Right forelimb (tissue), 1 donor: ENCODE data around the gene LCN6.
"Not testable (repeated sequence)": the region's sequence is repeated elsewhere in the genome, so short reads cannot be mapped to it uniquely, and the experiment has no call there.

Experiments used
- DNase-seq: peaks from one replicate; pipeline ENCODE4 v3.0.0-alpha.2; 2018

LCN6 gene

DNA sequence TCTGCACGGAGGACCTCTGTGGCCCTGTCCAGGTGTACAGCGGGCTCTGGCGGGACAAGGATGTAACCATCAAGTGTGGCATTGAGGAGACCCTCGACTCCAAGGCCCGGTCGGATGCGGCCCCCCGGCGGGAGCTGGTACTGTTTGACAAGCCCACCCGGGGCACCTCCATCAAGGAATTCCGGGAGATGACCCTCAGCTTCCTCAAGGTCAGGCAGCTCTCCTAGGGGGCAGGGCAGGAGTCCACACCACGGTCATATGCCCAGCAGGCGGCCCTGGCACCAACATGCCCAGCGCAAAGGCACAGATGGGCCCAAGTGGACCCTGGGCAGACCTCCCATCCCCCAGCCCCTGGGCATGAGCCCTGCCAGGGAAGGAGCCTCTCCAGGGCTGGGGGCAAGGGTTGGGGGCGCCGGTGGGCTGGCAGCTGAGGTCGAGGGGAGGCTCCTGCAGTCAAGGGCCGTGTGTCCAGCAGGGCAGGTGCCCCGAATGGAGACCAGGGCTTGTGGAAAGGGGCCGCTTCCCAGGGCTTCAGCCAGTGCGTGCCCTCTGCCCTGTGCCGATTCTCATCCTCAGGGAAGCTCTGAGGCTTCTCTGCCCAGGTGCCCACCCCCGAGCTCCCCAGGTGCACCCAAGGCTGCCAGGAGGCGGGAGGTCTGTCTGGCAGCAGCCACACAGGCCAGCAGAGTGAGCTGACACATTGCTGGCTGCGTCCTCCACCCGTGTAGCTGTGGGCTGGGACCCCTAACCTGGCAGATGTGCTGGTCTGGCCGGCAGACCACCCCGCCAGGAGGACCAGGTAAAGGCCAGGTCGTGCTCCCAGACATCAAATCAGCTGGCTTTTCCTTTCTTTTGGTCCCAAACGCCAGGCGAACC, 26.0 kb downstream of the LCN6 start:
- no peak for DNase-seq

DNA sequence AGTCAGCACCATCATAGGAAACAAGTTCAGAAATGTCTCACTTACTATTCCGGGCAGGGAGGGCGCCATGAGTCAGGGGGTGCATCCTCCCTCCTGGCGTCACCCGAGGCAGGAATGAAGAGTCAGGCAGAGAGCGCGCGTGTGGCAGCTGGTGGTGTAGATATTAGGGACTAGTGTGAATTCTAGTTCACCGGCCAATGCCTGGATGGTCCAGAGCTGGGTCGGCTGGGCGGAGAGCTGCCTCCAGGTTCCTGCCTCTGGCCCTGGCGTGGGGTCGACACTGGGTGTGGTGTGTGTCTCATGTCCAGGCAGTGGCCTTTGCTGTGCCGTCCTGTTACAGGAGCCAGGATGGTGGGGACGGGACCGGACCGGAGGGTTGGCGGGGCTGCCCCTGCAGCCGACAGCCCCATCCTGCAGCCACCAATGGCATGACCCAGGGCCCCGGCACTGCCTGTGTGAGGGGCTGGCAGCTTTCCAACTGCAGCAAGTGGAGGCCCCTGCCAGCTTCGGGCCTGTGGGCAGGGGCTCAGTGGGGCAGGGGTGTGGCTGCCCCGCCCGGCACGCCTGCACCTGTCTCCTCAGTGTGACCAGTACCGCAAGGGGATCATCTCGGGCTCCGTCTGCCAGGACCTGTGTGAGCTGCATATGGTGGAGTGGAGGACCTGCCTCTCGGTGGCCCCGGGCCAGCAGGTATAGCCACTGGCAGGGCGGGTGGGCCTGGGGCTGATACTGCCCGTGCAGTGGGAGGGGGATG, 26.8 kb downstream of the LCN6 start:
- DNase-seq, result no peak

DNA sequence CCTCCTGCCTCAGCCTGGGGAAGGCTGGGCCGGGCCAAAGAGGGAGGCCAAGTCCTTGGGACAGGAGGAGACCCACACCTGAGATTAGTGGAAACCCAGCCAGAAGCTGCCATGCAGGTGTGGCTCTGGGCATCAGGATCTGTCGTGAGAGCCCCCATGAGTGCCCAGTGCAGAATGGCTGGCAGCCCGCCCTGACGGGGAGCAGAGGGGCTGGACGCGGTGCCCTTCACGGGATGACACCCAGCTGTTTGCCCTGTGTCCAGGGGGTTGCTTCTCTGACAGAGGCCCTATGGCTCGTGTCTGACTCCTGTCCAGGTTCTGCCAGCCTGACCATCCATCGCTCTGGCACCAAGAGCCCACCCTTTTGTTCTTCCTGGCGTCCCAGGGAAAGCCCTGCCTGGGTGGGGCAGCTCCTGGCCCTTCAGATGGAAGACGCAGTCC, 27.4 kb downstream of the LCN6 start:
- DNase-seq, result no peak

DNA sequence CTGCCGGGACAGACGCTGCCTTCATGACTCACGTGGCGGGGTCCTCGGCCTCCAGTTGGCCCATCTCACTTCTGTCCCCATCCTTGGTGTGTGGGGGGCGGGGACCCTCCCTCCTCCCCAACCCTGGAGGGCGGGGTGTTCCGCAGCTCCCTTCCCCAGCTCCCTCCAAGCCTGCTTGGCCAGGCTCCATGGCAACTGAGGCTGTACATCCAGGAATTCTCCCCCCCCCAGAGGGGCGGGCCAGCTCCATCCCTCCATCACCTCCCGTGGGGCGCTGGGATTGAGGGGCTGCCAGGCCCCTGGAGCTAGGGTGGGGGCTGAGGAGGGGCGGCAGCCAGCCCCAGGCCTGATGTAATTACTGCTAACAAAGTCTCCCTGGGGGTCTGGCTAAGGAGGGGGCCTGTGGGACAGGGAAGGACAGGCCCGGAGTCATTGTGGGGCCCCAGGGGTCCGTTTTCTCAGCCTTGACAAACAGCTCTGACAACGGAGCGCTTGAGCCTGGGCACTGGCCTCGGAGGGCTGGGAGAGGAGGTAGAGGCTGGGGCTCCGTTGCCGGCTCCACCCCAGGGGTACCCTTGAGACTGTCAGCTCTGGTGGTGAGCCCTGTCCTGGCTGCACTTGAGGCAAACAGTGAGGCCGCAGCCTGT, 28.0 kb downstream of the LCN6 start:
- peak; percentile 78 for DNase-seq

DNA sequence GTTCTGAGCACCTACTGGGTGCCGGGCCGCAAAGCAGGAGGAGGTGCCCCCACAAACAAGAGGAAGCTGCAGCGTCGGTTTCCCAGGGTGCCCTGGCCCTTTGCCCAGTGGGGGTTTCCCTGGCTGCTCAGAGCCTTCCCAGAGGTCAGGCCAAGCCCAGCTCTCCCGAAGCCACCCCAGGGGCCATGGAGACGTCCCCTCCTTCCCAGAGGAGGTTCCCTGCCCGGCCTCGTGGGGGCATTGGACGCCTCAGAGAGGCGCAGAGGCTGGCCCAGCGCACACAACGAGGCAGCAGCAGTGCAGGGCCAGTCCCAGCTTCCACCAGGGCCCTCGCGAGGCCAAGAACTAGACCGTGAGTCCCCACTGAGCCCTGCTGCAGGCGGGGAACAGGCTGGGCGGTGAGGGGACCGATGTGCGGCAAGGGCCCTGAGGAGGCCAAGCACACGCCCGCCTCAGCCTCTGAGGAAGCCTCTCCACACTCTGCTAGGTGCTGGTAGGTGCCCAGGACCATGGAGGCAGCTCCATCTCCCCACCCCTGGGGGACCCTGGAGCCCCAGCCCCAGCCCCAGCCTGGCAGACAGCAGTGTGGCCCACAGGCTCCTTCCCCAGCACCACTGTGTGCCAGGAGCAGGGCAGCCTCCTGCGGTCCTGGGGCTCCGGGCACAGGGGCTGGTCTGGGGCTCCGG, 29.0 kb downstream of the LCN6 start:
- DNase-seq, result no peak

DNA sequence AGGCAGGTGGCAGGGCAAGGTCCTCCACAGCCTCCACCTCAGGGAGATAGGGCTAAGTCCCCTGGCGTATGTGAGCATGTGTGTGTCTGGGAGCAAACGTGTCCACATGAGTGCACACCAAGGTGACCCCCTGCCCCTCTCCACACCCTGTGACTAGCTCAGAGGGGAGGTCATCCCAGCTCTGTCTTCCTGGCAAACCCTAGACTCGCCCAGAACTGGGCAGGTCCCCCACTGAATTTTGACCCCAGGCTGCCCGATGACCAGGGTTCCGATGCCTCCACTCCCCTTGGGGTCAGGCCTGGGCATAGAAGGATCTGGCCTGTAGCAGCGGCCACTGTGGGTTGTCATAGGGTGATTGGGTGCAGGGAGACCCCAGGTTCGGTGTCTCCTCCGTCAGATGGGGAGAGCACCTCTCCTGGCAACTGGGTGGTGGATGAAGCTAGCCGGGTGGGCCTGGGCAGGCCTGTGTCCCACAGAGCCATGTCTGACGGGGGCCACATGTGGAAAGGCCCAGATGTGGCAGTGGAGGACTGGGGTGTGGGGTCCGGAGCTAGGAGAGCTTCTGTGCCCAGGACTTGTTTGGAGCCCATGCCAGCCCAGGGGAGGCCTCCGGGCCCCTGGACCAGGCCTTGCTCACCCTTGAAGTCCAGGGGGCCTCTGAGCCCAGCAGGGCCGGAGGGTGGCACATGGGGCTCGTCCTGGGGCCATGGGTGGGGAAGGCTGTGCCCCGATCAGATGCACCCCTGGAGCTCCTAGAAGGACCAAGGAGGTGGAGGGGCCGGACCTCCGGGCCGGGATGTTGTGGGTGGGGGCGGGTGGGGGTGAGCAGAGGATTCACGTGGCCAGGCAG, 29.8 kb downstream of the LCN6 start:
- DNase-seq, result no peak

DNA sequence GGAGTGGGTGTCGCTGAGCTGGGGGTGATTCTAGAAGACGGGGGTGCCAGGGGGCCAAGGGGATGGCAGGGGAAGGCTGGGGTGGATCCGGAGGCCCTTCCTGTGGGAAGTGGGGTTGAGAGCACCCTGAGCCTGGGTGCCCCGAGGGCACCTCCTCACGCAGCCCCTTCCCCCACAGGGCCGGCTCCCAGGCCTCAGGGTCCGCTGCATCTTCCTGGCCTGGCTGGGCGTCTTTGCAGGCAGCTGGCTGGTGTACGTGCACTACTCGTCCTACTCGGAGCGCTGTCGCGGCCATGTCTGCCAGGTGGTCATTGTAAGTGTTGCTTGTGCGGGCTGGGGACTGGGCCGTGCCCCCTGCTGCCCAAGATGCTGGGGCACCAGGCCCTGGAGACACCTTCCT, 30.9 kb downstream of the LCN6 start:
- DNase-seq, result no peak

DNA sequence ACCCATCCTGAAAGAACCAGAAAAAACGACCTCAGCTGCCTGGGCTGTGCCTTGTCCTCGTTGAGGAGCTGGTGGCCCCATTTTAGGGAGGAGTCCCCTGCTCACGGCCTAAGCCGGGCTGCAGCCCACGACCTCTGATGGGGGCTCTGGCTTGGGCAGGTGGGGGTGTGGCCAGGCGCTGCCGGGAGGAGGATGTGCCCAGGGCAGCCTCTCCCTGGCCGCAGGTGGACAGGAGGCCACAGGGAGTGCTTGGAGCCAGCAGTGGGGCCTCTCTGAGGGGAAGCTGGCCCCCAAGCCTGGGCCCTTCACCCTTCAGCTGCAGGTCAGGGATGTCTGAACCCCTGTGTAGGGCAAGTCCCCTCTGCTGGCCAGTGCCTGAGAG, 33.4 kb downstream of the LCN6 start:
- DNase-seq, result no peak

DNA sequence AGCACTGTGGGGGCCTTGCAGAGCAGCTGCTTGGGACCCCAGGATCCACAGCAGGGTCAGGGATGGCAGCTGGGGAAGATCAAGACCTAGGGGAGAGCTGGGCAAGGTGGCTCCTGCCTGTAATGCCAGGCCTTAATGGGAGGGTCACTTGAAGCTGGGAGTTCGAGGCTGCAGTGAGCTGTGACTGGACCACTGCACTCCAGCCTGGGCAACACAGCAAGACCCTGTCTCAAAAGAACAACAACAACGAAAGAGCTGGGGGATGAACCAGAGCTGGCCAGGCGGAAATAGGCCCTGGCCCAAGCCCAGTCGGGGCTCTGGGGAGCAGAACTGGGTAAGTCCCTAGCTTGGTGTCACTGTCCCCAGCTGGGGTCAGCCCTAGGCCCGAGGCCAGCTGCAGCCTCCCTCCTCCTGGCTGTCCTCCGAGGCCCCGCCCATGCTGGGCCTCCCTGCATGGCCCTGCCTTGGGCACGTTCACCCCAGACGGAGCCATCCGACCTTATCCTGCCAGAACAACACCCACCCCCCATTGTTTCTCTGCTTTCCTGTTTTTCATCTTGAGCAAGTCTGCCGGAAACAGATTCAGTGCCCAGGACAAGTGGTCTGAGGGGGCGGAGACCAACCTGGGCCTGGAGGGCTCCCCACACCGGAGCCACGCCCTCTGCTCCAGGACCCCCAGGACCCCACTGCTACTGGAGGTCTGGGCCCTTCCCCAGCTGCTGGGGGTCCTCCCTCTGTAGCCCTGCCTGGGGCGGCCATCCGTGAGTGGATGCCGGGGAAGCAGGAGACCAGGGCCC, 34.0 kb downstream of the LCN6 start:
- DNase-seq, result no peak

DNA sequence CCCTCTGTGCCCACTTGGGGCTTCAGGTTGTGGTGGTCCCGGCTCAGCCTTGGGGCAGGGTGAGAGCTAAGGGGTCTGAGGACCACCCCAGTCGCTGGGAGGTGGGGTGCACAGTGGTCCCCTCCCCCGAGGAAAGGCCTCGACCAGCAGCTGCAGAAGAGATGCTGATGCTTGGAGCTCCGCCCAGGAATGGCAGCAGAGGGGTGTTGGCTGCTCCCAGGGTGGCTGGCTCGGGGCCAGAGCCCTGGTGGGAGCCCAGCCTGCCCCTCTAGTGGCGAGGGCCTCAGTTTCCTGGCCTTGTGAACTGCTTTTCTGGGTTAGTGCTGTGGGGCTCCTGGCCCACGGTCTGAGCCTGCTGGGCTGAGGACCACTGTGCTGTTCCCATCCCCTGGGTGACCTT, 34.8 kb downstream of the LCN6 start:
- DNase-seq, result no peak

DNA sequence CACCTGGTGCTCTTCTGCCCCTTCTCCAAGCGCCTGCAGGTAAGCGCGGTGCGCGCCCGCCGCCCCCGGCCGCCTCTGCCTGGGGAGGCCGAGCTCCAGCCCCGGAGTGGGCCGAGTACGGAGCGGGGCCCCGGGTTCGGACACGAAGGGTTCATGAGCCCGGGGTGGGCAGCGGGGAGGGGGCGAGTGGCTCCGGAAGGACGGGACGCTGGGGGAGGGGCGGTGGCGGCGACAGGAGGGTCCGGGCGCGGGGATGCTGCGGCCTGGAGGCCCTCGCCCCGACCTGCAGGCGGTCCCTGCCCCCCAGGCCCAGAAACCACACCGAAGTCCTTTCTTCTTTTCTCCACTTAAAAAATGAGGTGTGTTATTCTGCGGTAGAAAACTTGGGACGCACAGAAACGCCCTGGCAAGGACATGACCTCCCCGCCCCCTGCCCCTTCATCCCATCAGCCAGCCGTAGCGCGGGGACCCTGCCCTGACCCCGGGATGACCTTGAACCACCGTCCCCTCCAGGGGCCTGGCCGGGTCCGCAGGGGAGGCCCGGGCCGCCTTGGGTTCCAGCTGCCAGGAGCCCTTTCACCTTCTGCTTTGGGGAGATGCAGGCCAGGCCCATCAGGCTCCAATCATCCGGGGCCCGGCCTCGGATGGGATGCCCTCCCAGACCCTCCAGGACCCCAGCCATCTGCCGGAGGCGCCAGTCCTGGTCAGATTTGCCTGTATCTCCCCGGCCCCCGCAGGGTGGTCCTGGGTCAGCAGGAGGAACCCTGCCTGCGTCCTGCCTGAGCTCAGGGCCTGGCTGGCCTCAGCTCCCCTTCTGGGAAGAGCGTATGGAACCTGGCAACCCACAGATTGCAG, 35.4 kb downstream of the LCN6 start:
- DNase-seq, result no peak

DNA sequence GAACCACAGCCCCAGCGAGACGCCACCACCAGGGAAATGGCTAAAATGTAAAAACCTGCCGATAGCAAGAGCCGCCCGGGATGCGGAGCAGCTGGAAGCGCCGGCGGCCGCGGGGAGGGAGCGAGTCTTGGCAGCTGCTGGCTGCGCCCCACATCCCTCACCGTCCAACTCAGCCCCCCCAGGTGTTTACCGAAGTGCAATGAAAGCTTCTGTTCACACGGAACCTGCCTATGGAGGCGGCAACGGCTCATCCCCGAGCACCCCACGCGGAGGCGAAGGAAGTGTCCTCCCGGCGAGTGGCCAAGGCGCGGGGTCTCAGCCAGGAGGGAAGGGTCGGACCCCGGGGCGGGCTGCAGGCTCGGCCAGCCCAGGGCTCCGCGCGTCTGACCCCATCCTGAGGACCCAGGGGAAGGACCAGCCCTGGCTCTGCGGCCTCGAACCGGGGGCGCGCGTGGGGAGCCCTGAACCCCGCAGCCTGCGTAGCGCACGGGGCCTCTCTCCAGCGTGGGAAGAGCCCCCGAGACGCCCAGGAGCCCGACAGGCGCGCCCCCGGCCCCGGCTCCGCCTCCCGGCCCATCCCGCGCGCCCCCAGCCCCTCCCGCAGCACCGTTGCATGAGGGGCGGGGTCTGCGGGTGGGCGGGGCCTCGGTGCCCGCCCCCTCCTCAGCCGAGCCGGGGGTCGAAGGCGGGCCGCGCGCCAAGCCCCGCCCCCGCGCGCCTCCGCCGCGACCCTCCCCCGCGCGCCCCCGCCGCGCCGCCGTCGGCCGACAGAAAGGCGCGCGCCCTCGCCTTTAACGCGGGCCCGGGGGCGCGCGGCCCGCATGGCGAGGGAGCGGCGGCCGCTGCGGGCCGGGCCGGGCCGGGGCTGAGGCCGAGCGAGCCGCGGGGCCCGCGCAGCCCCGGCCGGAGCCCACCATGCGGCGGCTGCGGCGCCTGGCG, 36.3 kb downstream of the LCN6 start, which contains the start of gene DIPK1B:
DIPK1B (plus strand) TSS at position 822 of the 939 bp plus-strand sequence; CDS start at position 916, 94 bp downstream.
- no peak for DNase-seq

DNA sequence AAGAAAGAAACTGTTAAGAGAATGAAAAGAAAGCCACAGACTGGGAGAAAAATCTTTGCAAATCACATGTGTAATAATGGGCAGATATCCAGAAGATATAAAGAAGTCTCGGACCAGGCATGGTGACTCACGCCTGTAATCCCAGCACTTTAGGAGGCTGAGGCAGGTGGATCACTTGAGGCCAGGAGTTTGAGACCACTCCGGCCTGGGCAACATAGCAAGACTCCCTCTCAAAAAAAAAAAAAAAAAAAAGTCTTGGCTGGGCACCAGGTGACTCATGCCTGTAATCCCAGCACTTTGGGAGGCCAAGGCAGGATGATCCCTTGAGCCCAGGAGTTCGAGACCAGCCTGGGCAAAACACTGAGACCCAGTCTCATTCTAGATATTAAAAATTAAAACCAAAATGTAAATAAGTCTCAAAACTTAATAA, 37.1 kb downstream of the LCN6 start:
- DNase-seq, result not testable (repeated sequence)

DNA sequence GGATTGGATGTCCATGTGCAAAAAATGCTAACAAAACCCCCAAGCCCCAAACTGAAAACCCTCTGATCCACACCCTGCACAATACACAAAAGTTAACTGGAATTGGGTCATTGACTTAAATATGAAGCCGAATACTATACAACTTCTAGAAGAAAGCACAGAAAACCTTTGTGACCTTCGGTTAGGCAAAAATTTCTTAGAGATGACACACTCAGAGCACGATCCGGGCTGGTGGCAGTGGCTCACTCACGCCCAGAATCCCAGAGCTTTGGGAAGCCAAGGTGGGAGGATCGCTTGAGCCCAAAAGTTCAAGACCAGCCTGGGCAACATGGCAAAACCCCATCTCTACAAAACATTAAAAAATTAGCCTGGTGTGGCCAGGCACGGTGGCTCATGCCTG, 37.8 kb downstream of the LCN6 start:
- no peak for DNase-seq

DNA sequence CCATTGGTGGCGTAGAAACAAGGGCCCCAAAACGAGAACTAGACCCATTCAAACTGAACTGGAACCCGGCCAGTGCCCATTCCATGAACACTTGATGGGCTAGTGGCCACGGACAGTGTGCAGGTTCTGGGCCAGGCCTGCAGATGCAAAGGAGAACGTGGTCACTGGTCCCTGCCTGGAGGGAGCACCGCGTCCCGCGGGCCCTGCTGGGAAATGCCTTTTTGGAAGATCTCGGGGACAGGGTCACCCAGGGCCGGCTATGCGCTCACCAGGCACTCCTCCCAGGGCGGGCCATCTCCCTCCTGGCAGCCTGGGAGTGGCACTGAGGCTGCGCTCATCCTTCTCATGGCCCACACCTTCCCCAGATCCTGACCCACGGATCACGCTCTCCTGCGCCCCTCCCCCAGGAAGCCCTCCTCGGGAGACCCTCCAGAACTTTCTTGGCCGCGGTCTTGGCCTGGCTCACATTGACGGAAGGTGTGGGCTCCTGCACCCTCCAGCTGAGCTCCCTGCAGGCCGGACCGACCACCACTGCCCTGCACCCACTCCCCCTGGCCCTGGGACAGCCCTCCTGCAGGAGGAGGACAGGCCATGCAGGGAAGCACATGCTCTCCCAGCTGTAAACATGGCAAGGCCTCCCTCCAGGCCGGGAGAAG, 38.7 kb downstream of the LCN6 start:
- DNase-seq, result no peak

DNA sequence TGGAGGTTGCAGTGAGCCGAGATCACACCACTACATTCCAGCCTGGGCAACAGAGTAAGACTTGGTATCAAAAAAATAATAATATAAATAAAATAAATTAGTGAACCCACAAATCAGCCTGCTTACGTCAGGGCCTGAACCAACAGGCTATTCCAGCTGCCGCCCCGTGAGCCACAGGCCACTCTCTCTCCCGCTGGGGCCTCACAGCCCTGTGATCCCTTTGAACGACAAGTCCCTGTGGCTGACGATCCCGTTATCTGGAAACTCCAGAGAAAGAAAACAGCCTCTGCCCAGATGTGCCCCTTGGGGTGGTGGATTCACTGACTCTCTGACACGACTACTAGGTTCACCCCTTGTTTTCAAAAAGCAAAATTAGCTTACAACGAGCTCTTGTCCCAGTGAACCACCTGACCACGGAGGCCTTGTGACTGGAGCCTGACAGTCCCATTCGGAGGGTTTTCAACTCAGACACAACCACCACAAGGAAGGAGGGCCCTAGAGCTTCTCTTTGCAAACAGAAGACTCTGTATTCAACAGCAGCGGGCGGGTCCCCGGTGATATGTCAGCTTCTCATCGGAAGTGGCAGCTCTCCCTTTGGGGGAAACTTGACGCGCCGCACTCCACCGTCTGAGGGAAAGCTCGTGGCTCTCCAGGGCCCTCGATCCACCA, 40.3 kb downstream of the LCN6 start:
- no peak for DNase-seq

DNA sequence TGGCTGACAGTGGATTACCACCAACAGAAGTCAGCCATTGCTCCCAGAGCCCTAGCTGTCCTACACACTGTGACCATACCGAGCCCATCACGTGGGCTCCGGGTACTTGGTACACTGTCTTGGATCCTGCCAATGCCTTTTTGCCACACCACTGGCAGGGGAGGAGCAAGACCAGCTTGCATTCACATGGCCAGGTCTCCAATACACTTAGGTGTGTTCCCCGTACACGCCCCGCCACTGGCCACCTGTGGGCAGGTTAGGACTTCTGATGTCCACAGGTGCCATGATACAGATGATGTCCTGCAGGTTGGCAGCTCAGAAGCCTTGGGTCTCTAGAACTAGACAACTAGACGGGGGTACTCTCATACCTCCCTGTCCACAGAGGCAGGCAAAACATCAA, 41.3 kb downstream of the LCN6 start:
- DNase-seq, result no peak

DNA sequence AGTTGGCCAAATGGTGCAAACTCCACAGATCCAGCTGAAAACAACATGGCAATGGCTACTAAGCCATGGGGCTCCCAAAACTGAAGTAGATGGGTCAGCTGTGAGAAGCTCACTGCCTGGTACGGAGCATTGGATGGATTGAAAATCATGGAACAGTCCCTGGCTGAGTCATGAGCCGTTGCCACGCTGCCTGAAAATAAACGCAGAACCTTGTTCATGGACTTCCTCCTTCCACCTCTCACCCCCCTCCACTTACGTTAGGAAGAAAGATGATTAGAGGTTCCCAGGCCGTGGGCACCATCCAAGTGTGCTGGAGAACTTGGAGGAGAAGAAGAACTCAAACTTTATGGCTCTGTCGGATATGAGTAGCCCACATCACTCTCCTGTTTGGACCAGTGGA, 42.8 kb downstream of the LCN6 start:
- no peak for DNase-seq
